Inflammatory macrophage treated with lipopolysaccharide for 1 hour (primary cell): Measurements from ENCODE around the gene HSDL1.
A peak's percentile ranks its signal among the peaks of the same experiment; 100 is the strongest.
"Not testable (repeated sequence)": the region's sequence is repeated elsewhere in the genome, so short reads cannot be mapped to it uniquely, and the experiment has no call there.

Source experiments
- DNase-seq, 2 donors: peaks; one replicate each; pipeline ENCODE4 v3.0.0-alpha.2; 2020 to 2022

The HSDL1 gene

DNA sequence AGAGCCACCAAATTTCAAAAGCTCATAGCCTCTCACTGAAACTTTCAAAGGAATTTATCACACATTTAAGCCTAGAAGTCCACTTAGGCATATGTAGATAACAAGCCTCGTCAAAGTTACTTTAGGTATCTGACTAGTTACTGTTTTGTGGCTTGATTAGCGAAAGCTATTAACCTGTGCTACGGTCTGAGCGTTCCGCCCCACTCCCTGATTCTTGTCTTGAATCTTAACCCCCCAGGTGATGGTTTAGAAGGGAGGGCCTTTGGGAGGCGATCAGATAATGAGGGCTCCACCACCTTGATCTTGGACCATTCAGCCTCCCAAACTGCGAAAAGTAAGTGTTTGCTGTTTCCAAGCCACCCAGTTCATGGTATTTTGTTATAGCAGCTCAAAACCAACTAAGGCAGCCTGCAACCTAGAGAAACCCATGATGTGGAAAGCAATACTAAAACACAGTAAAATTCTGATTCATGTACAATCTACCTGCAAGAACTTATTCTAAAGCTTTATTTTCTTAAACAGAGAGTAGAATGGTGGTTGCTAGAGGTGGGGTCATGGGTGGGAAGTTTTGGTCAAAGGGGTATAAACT, 7.1 kb downstream of the HSDL1 start:
- DNase-seq: no peak

GRCh38 chr16:84137287-84137686, 7.7 kb downstream of the HSDL1 start:
- DNase-seq: no peak

- DNase-seq: no peak
Measured at GRCh38 chr16:84136331-84137125, 8.4 kb downstream of the HSDL1 start.

DNA sequence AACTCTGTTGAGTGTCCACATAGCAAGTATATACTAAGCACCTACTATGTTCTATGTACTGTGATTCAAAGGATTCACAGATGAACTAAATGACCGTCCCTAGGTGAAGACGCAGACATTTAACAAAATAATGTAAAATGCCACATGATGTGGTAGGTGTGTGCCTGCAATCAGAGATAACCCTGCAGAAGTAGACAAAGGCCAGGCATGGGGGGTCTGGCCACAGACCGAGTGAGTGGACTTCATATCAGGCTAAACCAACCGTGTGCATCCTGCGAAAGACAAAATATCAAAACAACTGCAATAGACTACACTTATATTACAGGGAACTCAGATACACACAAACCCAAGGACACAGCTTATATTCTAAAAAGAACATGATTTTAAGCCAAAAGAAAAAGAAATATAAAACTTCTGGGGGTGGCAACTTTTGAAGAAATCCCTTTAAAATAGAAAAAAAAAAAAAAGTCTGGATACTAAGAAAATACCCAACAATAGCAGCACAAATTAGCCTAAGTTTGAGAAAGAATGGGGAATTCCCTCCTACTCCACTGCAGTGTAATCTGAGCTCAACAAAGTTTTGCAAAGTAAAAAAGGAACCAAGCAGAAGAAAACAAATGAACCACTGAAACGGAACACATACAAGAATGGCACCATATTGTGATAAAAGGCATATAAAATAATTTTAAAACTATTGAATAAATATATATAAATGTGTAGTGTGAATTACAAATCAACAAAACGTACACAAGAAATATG, 12.3 kb downstream of the HSDL1 start:
- DNase-seq: peak; percentile 58 to 61

DNA sequence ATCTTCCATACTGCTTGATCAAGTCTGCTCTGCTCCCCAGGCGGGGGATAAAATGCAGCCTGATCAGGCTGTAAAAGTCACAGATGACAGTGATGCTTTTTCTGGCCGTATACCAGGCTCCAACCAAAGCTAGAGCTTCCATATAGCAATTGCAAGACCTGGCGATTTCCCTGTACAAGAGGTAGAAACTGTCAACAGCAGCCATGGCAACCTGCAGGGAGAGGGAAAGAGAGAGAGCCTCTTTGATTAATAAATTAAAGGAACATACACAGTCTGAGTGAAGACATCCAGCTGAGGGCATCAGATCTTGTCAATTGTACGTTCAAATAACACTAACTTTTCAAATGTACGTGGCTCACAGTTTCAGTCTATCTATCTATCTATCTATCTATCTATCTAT, 13.9 kb downstream of the HSDL1 start:
- no peak for DNase-seq

DNA sequence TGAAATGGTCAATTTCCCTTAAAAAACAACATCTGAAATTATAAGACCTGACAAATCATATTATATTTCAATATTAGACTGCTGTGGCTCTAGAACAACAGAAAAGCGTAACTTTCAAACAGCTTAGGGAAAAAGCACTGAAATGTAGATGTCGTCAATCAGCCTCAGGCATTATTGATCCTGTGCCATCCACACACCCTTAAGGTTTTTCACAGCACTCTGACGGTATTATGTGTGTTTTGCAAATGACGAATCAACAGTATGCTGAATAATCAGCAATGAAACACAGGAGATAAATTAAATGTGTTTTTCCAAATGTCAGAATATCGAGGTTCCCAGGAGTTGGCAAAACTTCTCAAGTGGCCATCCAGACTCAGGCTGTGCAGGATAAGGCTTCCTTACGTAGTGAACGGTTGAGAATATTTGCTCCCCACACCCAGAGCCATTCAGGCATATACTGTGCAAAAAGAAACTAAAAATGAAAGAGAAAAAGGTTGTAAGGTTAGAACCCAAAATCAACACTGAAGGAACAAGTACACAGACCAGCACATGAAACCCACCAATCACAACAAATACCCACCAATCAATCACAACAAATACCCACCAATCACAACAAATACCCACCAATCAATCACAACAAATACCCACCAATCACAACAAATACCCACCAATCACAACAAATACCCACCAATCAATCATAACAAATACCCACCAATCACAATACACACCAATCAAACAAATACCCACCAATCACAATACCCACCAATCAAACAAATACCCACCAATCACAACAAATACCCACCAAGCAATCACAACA, 20.5 kb downstream of the HSDL1 start:
- no peak for DNase-seq

DNA sequence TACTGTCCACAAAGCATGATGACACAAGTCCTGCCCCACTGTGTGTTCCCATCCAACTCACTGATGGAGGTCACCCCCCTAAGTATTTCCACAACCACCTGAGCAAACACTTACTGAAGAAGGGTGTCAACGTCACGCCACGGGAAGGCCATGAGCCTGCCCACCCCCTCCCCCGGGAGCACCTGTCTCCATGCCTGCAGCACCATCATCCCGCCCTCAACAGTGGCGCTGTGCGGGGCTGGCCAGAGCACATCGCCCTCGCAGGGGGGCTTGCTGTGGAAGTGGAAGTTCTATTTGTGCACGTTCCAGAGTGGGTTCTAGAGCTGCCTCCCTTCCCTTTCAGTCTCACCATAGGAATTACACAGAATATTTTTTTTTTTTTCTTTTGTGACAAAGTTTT, 24.0 kb downstream of the HSDL1 start:
- DNase-seq: no peak

DNA sequence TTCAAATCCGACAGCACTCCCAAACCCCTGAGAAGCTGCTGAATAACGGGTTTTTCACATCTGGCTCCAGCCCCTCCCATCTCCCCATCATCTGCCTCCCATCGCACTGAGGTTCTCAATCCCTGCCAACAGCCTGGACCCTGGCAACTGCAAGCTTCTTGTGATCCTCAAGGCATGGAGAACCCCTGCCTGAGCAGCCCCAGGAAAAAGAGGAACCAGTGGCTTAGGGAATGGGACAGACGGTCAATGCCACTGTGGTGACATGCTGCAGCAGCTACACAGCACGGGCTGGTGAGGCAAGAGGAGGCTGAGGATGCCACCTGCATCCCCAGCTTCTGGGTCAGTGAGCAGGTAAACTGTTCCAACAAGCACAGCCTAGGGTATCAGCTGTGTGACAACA, 25.0 kb downstream of the HSDL1 start:
- DNase-seq: no peak

DNA sequence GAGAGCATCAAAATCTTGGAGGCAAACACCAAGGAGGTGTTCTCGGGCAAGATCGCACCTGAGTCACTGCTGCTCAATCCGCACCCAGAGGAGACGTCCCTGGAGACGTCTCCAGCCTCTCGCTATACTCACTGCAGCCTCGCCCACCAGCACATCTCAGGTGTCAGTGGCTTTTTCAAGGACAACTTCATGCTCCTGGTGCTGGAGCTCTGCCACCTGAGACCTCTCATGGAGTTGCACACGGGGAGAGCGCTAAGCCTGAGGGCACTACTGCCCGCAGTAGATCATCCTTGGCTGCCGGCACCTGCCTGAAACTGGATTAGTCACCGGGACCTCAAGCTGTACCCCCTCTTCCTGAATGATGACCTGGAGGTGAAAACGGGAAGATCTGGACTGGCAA, 25.6 kb downstream of the HSDL1 start:
- DNase-seq: no peak

DNA sequence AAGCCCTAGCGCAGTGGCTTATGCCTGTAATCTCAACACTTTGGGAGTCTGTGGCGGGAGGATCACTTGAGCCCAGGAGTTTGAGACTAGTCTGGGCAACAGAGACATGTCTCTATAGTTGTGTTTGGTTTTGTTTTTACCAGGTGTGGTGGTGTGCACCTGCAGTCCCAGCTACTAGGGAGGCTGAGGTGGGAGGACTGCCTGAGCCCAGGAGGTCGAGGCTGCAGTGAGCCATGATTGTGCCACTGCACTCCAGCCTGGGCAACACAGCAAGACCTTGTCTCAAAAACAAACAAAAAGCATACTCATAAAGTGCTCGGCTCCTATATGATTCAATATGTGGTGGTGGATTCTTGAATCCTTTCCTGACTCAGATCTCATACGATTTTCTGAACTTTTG, 26.7 kb downstream of the HSDL1 start:
- DNase-seq: not testable (repeated sequence)

DNA sequence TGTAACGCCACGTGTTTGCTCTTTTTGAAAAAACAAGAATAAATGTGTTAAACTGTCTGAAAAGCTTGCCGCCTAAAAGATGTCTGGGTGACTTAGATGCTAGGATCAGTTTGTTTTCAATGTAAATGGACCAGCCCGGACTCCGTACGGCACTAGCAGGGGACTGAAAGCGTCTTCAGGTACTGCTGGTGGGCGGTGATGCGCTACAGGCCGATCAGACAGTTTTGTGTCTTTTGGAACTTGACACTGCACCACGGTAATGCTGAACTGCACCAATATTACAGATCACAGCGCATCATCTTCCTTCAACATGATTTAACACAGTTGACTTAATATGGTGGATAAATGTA, 27.5 kb downstream of the HSDL1 start:
- DNase-seq: no peak

DNA sequence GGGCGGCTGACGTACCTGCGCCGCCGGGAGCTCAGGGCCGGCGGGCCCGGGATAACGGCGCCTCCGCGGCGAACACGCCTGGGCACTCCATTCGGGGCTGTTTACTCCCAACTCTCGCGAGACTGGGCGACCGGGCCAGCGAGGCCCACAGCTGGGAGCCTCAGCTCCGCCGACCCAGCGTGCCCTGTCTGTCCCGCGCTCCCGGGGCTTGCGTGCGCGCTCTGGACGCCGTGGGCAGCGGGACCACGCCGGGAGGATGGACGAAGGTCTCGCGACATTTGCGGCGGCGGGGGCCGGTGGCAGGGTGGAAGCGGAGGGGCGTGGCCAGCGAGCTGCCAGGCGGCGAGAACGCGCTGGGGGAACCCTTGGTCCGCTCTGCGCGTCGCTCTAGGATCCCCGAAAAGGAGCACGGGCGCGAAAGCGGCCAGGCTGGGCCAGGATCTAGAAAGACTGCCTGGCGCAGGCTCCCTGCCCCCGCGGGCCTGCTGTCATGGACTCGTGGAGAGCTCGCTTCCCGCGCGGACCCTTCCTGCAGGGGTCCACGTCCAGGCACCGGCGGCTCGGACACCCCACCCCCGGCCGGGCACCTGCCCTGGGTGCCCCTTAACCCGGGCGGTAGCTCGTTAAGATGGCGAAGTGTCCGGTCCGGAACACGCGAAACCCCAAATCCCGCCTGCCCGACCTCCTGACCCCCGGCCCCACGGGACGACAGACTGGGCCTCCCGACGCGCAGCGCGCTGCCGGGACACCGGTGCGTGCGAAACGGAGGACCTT, 28.1 kb downstream of the HSDL1 start, which contains the start of gene MBTPS1:
TSS of gene MBTPS1 (minus strand) at position 223 of the 774 bp plus-strand sequence. CDS start 15,159 bp downstream, outside the sequence.
- peak; percentile 98 to 99 for DNase-seq

DNA sequence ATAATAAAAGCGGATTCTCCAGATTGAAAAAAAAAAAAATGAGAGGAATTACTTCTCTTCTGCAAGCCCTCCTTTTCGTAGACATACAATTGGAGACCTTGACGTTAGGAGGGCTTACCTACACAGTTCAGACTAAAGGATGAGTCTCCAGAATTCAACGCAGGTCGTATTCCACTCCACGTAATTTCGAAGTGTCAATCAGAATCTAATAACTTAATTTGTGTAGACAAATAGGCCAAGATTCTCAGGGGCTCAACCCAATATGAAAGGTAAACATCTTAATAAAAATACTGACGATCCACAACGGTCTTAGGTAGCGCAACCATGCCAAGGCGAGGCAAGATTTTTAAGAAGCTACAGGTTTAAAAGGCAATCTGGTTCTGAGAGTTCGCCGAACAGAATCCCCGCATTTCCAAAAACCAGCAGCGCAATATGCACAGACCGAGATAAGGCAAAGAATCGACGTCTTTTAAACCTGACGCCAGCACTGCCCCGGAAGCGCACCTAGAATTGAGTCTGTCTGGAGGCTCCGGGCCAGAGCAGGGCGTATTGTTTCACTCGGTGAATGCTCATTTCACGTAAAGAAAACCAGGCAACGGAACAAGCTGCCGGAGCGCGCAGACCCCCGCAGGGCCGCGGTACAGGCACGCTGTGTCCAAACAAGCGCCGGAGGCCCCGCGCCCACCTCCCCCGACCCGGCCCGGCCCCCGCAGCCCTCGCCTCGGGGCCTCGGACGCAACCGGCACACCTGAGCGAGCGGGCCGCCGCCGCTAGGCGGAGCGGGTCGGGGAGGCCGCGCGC, 28.9 kb downstream of the HSDL1 start:
- peak; percentile 17 to 36 for DNase-seq

- DNase-seq: not testable (repeated sequence)
Measured at GRCh38 chr16:84111949-84112348, 33.0 kb downstream of the HSDL1 start.

DNA sequence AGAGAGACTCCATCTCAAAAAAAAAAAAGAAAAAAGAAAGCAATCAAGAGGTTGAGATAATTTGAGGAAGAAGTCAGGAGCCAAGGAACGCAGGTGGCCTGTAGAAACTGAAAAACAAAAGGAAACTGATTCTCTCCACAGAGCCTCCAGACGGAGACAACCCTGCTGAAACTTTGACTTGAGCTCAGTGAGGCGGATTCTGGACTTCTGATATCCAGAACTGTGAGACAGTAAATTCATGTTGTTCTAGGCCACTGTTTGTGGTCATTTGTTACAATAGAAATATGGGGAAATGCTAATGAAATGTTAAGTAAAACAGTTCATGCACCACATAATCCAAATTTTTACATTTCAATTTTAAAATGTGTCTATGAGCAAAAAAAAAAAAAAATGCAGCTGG, 33.5 kb downstream of the HSDL1 start:
- no peak for DNase-seq

GRCh38 chr16:84110527-84110926, 34.5 kb downstream of the HSDL1 start:
- DNase-seq: no peak

GRCh38 chr16:84109598-84110335, 35.2 kb downstream of the HSDL1 start:
- peak; percentile 17 to 41 for DNase-seq

- DNase-seq: no peak
Measured at GRCh38 chr16:84107921-84108320, 37.1 kb downstream of the HSDL1 start.

GRCh38 chr16:84105948-84106740, 38.8 kb downstream of the HSDL1 start:
- no peak for DNase-seq
